Activated CD4-positive, alpha-beta T cell treated with anti-CD3 and anti-CD28 coated beads, Interleukin-2, amount 10 ng/mL, durations not matched to agents 7 days and 5 days (primary cell): ENCODE data around the gene RPS18. TPM values are rescaled to one million over a fixed set of nuclear protein-coding genes. Genes with fewer than 3 reads are reported as not detected.
"Not testable (repeated sequence)": the region's sequence is repeated elsewhere in the genome, so short reads cannot be mapped to it uniquely, and the experiment has no call there.

ENCODE experiments used
- CTCF ChIA-PET: fragments of 350-600 bp; sonication (Branson Sonifier 250); formaldehyde crosslinking; loops from one replicate; lab custom pipeline; 2021; ENCODE audit warnings: antibody characterized with exemption; lab: Charles Lee
- POLR2A ChIA-PET: fragments of 350-600 bp; sonication (Branson Sonifier 250); formaldehyde crosslinking; loops from one replicate; lab custom pipeline; 2021; ENCODE audit warnings: antibody characterized with exemption; lab: Charles Lee
- DNase-seq: peaks from one replicate; pipeline ENCODE4 v3.0.0-alpha.2; 2020
- H3K27ac Mint-ChIP-seq: one replicate; pipeline ENCODE4 v1.8.0; 2021; ENCODE audit warnings: mild to moderate bottlenecking, moderate library complexity, mixed read lengths
- H3K27me3 Mint-ChIP-seq: one replicate; pipeline ENCODE4 v1.8.0; 2021; ENCODE audit warnings: mixed read lengths
- H3K36me3 Mint-ChIP-seq: one replicate; pipeline ENCODE4 v1.8.0; 2021; ENCODE audit warnings: low read depth, mixed read lengths
- H3K4me1 Mint-ChIP-seq: one replicate; pipeline ENCODE4 v1.8.0; 2021; ENCODE audit warnings: mixed read lengths
- H3K4me3 Mint-ChIP-seq: one replicate; pipeline ENCODE4 v1.8.0; 2021; ENCODE audit warnings: mild to moderate bottlenecking, moderate library complexity, mixed read lengths
- H3K9me3 Mint-ChIP-seq: one replicate; pipeline ENCODE4 v1.8.0; 2021; ENCODE audit warnings: mixed read lengths
- total RNA-seq, 2 experiments: library from RNA; stranded (reverse); gene quantifications; one replicate each; pipeline ENCODE4 v1.2.3, GENCODE V29; 2021

The RPS18 gene
- total RNA-seq, 2 experiments from 2014 or later, result 2,438 to 3,135 TPM

DNA sequence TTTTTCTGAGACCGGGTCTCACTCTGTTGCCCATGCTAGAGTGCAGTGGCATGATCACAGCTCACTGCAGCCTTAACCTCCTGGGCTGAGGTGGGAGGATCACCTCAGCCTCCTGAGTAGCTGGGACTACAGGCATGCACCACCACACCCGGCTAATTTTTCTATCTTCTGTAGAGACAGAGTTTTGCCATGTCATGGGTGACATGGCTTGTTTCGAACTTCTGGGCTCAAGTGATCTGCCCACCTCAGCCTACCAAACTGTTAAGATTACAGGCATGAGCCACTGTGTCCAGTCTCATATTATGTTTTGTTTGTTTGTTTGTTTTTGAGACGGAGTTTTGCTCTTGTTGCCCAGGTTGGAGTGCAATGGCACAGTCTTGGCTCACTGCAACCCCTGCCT lies 13.3 kb downstream of the RPS18 start:
- peaks cover 38% of the 10 kb centered on the region for H3K4me1 Mint-ChIP-seq
- H3K9me3 Mint-ChIP-seq, H3K27ac Mint-ChIP-seq, DNase-seq, H3K4me3 Mint-ChIP-seq, CTCF ChIA-PET, H3K27me3 Mint-ChIP-seq, POLR2A ChIA-PET: not testable (repeated sequence)
- H3K36me3 Mint-ChIP-seq, result peaks cover 36% of the 10 kb centered on the region

DNA sequence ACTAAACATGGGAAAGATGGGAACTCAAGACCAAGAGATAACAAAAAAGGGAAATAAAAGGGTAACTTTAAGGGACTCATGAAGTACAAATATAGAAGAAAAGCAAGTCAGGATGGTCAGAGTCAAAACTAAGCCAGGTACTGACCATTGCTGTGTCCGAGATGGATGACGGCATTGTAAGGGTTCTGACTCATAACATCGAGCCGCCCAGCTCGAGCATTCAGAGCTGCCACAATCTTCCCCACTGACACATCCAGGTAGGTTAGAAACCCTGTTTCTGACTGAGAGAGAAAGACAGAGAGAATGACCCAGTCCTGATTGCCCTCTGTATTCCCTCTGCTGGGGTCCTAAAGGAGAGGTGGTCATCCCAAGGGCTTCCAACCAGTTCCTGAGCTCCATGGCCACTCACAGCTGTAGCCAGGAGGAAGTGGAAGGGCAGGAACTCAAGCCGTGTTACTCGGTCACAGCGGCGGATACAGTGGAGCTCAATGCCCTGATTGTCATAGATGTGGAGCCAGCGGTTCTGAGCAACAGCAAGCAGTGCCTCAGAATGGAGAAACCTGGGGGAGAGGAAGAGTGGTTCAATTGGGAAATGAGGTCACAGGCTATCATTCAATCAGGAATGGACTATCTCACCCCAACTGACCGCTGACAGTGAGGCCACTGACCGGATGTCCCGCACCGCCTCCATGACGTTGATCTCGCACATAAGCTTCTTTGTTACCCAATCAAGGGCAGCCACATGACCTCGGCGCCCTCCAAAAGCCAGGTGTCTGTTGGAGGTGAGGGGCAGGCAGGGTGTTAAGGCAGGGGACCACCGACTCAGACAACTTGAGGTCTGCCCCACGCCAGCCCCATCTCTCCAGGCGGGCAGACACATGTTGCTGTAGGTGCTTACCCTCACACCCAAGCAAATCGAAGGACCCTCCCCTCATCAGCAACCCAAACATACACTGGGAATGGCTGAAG lies 15.4 kb downstream of the RPS18 start:
- Mint-ChIP-seq H3K9me3 (no peaks in the 10 kb centered on the region), H3K27me3 (no peaks in the 10 kb centered on the region), H3K4me1 (peaks cover 44% of the 10 kb centered on the region), H3K4me3 (peak overlapping the region; percentile 96), H3K27ac (no peak overlapping the region), H3K36me3 (peaks cover 36% of the 10 kb centered on the region)
- ChIA-PET POLR2A (interaction anchor here (0.7 kb wide), 1 partner anchor 195 kb away, joined by 3 read pairs; no protein-coding TSS in a partner anchor), CTCF (interaction anchor here (0.6 to 2.7 kb wide), 4 partner anchors 9 to 134 kb away, joined by 3 to 19 read pairs (median 9); partner anchors contain the start of genes B3GALT4, RPS18 and VPS52)
- no peak for DNase-seq

DNA sequence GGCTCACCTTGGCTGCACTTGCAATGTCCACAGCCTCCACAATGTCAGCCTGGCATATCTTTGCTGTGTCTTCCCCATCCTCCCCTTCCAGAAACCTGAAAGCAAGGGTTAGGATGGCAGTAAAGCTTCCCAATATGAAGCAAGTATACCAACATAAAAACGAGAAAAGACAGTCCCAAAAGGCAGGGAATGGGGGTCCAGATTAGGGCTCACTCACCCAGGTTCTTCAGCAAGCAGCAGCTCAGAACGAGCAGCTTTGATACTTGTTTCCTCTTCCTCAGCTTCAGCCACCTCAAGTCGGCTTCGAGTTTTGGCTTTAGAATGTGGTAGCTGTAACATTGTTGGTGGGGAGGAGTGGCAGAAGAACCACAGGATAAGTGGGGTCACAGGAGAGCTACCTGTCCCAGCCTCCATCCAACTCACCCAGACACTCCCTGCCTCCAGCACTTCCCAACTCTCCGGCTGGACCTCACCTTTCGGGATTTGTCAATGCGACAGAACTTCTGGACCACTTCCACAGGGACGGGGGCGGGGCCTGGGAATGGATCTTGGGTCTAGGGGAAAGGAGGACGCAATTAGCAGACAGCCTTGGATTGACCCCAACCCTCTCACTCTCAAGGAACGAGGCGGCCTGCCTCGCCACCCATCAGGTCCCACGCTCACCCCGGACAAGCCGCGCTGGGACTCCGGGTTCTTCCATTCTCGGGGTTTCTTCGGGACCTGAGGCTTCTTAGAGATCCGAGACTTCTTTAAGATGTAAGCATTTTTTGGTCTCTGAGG lies 16.5 kb downstream of the RPS18 start:
- ChIA-PET CTCF (interaction anchor here (0.7 to 2.7 kb wide), 9 partner anchors 7 to 450 kb away, joined by 3 to 19 read pairs (median 5); partner anchors contain the start of genes B3GALT4, RGL2, RING1 and RPS18), POLR2A (interaction anchor here (0.7 to 2.3 kb wide), 3 partner anchors 11 to 408 kb away, joined by 3 to 11 read pairs (median 3); partner anchors contain the start of gene B3GALT4)
- H3K9me3 Mint-ChIP-seq, result no peaks in the 10 kb centered on the region
- peak overlapping the region; percentile 82 for H3K27ac Mint-ChIP-seq
- H3K4me1 Mint-ChIP-seq, result peaks cover 44% of the 10 kb centered on the region
- H3K4me3 Mint-ChIP-seq, result peak overlapping the region; percentile 96
- no peak for DNase-seq
- H3K36me3 Mint-ChIP-seq, result peaks cover 37% of the 10 kb centered on the region
- no peaks in the 10 kb centered on the region for H3K27me3 Mint-ChIP-seq

DNA sequence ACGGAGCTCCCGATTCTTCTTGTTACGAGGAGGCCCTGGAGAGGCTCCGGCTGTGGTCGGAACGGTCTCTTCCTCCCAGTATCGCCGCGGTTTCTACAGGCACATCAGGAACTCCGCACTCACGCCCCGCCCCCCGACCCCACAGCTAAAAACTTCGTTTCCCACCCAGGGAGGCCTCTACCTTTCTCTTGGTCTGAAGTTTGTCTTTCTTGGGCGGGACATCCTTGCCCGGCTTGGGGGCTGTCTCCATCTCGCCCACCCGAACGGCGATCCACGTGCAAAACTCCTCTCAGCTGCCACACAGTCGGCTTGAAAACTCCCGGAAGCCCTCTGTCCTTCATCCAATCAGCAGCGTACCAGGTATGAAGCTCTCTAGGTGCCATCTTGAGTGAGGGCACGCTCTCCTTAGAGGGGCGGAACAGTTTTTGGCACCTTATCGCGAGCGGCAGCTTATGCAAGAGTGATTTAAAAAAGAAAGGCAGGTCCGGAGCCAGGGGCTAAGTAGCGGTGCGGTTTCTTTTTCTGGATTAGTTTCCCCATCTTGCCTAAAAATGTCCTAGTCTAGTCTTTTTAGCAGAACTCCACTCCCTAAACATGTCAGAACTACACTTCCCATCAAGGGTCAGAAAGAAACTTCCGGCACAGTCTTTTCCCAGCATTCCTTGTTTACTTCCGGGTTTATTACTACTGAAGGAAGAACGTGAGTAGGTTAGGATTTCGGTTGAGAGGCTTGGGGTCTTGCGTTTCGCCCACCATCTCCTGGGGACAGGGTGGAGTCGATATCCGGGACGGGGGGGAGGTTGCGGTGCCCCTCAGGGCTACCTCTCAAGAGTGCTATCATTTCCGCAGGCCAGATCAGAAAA lies 17.3 kb downstream of the RPS18 start, which contains the start of the genes PFDN6 and WDR46:
Gene PFDN6, plus strand, starts transcription at position 681 of the 863 bp plus-strand sequence. CDS start 256 bp downstream, outside the sequence.
Gene WDR46, minus strand, starts transcription at position 319 of the 863 bp plus-strand sequence. Its CDS starts 69 bp downstream, at position 250.
- Mint-ChIP-seq H3K36me3 (peaks cover 40% of the 10 kb centered on the region), H3K27ac (peak within 1 kb of the TSS; percentile 82), H3K27me3 (no peaks in the 10 kb centered on the region), H3K4me1 (peaks cover 44% of the 10 kb centered on the region), H3K4me3 (peak within 1 kb of the TSS; percentile 96), H3K9me3 (no peaks in the 10 kb centered on the region)
- ChIA-PET CTCF (interaction anchor here (0.7 to 2.7 kb wide), 11 partner anchors 8 to 451 kb away, joined by 3 to 19 read pairs (median 5); partner anchors contain the start of genes B3GALT4, RGL2, RING1 and RPS18), POLR2A (interaction anchor here (0.7 to 2.3 kb wide), 3 partner anchors 12 to 409 kb away, joined by 3 to 11 read pairs (median 3); partner anchors contain the start of gene B3GALT4)
- peak; percentile 90 for DNase-seq

DNA sequence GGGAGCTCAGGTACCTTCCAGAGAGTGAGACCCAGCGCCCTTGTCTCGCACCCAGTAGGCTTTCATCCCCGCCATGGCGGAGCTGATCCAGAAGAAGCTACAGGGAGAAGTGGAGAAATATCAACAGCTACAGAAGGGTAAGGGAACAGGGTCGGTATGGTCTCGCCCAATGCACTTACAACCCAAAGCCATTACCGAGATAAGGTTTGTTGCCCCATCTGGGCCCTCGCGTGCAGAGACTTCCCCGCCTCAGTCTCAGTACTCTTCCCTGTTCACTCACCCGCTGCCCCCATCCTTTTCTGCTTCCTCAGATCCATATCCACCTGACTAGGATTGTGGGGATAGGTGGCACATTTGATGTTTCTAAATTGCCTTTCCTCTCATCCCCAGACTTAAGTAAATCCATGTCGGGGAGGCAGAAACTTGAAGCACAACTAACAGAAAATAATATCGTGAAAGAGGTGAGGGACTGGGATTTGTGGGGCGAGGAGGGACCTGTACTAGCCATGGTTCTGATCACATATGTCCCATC lies 18.0 kb downstream of the RPS18 start:
- CTCF ChIA-PET, result interaction anchor here (0.7 to 2.7 kb wide), 8 partner anchors 9 to 41 kb away, joined by 3 to 19 read pairs (median 10); partner anchors contain the start of genes B3GALT4, RGL2, RPS18 and VPS52
- H3K27me3 Mint-ChIP-seq, result no peaks in the 10 kb centered on the region
- H3K4me3 Mint-ChIP-seq, result peak overlapping the region; percentile 96
- POLR2A ChIA-PET, result interaction anchor here (2.3 kb wide), 1 partner anchor 13 kb away, joined by 11 read pairs; the partner anchor contains the start of gene B3GALT4
- H3K27ac Mint-ChIP-seq, result peak overlapping the region; percentile 82
- H3K36me3 Mint-ChIP-seq, result peaks cover 39% of the 10 kb centered on the region
- no peak for DNase-seq
- H3K9me3 Mint-ChIP-seq, result no peaks in the 10 kb centered on the region
- H3K4me1 Mint-ChIP-seq, result peaks cover 43% of the 10 kb centered on the region

DNA sequence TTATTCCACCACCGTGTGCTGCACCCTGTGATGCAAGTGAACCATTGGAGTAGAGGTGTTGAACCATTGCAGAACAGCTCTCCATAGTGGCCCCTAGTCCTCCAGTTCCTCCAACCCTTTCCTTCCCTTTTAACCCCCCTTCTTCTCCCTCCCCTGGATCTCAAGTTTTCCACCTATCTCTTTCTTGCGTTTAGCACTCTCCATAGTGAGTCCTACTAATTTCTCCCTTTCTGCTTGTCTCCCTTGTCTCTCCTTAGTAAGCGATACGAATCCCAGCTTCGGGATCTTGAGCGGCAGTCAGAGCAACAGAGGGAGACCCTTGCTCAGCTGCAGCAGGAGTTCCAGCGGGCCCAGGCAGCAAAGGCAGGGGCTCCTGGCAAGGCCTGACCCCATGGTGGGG lies 18.6 kb downstream of the RPS18 start:
- CTCF ChIA-PET, result interaction anchor here (1.0 to 2.2 kb wide), 3 partner anchors 9 to 54 kb away, joined by 3 to 12 read pairs (median 7); partner anchors contain the start of genes B3GALT4 and RGL2
- POLR2A ChIA-PET, result no interaction called here
- no peak for DNase-seq
- Mint-ChIP-seq H3K9me3 (no peaks in the 10 kb centered on the region), H3K27ac (peak overlapping the region; percentile 82), H3K4me3 (peak overlapping the region; percentile 96), H3K27me3 (no peaks in the 10 kb centered on the region), H3K4me1 (peaks cover 43% of the 10 kb centered on the region), H3K36me3 (peaks cover 38% of the 10 kb centered on the region)

DNA sequence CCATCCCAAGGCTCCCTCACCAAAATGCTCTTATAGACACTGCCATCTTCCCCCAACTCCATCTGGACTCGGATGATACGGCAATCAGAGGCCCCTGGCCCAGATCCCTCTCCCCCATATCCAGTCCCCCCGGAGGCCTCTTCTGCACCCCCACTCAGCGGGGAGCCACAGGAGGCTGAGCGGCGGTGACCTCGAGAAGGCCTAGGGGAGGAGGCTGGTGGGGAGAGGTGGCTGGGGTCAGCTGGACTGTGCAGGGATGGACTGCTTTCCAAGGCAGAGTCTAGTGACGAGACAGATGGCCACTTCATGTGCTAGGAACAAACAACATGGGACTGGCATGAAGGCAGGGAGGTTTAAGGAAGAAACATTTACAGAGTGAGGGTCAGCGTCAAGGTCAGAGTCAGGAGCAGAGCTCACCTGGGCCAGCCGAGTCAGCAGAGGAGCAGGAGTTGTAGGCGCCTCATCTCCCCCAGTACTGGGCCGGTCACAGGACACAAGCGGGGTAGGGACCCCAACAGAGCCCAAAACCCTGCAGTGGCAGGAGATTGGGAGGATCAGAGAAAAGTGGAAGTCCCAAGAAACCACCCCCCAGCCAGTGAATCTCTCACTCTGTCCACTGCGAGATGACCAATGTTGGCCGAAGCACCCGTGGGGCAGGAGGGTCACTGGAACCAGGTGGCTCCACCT lies 21.3 kb downstream of the RPS18 start:
- ChIA-PET CTCF (interaction anchor here (1.4 to 1.5 kb wide), 2 partner anchors 16 to 27 kb away, joined by 5 read pairs; partner anchors contain the start of gene B3GALT4), POLR2A (no interaction called here)
- no peak overlapping the region for H3K4me3 Mint-ChIP-seq
- no peaks in the 10 kb centered on the region for H3K9me3 Mint-ChIP-seq
- no peaks in the 10 kb centered on the region for H3K27me3 Mint-ChIP-seq
- H3K36me3 Mint-ChIP-seq, result peaks cover 32% of the 10 kb centered on the region
- H3K4me1 Mint-ChIP-seq, result peaks cover 42% of the 10 kb centered on the region
- no peak overlapping the region for H3K27ac Mint-ChIP-seq
- DNase-seq, result no peak

DNA sequence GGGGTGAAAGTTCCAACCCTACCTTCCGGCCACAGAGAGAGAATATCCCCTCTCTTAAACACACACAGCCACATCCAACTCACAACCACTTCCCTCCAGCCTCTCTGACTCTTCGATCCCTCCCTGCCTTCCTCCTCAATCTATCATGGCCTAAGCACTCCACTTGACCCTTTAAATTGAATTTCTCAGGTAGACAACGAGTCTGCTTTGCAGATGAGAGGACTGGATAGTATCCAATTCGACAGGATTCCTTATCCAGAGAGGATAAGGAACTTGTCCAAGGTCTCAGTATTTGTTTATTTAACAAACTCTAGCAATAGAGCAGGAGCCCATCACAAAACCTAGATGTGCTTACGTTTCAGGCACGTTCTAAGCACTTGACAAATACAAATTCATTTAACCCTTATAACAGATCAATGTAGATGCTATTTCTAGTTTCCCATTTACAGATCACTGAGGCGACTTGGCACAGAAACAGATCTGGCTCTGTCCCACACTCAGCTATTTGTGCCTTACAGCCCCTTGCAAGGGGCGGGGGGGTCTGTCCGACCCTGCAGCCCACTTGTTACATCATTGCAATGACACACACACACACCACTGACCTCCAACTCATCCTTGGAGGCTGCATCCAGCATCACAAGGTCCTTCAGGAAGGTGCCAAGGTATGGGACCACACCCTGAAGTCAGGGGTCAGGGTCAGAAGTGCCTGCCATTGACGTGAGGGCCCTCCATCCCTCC lies 22.4 kb downstream of the RPS18 start:
- H3K27ac Mint-ChIP-seq, result no peak overlapping the region
- CTCF ChIA-PET, result no interaction called here
- no peaks in the 10 kb centered on the region for H3K9me3 Mint-ChIP-seq
- H3K4me1 Mint-ChIP-seq, result peaks cover 36% of the 10 kb centered on the region
- H3K4me3 Mint-ChIP-seq, result no peak overlapping the region
- DNase-seq, result no peak
- H3K36me3 Mint-ChIP-seq, result peaks cover 31% of the 10 kb centered on the region
- no peaks in the 10 kb centered on the region for H3K27me3 Mint-ChIP-seq
- POLR2A ChIA-PET, result no interaction called here

DNA sequence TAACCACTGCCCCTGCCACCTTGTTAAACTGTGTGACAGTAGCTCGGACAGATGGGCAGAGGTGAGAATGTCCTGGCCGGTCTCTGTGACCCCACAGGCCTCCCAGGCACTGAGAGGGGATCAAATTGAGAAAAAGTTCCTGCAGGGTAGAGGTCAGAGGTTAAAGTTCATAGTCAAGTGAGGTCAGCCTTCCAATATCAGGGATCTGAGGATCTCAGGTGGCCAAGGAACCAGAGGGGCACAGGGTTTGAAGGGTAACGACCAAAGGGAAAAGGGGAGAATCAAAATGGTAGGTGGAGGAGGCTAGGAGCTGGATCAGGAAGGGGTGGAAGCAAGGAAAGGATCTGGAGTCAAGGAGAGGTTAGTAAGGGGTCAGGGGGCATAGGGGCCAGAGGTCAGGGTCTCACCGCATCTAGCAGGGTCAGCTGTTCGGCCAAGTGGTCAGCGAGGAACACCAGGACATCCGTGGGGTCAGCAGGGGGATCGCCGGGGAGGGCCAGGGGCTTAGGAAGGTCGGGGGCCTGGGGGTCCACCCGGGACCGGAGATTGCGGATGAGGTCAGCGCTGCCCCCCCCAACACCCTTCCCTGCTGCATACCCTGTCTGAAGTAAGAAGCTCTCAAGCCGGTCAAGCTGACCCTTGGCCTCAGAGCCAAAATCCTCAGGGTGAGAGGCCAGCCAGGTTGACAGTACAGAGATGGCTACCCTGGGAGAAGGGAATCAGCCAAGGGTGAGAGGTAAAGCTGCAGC lies 23.9 kb downstream of the RPS18 start:
- DNase-seq, result peak; percentile 4
- Mint-ChIP-seq H3K9me3 (no peaks in the 10 kb centered on the region), H3K36me3 (peaks cover 43% of the 10 kb centered on the region), H3K4me1 (peaks cover 35% of the 10 kb centered on the region), H3K4me3 (peak overlapping the region; percentile 25), H3K27me3 (no peaks in the 10 kb centered on the region), H3K27ac (peak overlapping the region; percentile 28)
- CTCF ChIA-PET, result interaction anchor here (1.0 to 2.1 kb wide), 3 partner anchors 11 to 47 kb away, joined by 3 to 11 read pairs (median 4); partner anchors contain the start of gene B3GALT4
- POLR2A ChIA-PET, result interaction anchor here (0.6 kb wide), 1 partner anchor 14 kb away, joined by 3 read pairs; no protein-coding TSS in a partner anchor
